Fibroblast of gingiva (primary cell): ENCODE data around the gene NKD1.

Experiments used
- DNase-seq: peaks from one replicate; pipeline ENCODE4 v3.0.0-alpha.2; 2011; ENCODE audit warnings: low read depth

Gene NKD1

GRCh38 chr16:50613964-50614474, 65.8 kb downstream of the NKD1 start:
- DNase-seq, result no peak

GRCh38 chr16:50614955-50615724, 66.9 kb downstream of the NKD1 start:
- no peak for DNase-seq

DNA sequence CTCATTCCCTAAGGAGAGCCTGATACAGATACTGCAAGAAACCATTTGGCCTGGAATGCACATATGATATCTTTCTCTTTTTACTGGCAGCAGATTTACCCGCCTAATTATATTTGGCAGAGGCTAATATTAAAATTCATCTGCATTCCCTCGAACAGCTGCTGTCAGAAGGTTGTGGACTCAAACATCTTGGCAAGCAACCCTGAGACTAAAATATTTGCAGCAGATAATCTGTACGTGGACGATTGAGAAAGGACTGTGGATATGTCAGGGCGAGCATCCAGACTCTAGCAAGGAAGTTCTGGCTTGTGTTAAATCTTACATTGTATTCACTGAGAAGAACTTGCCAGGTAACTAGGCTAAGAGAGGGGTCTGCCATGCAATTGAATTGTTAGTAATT, 67.7 kb downstream of the NKD1 start:
- DNase-seq, result peak; percentile 29

DNA sequence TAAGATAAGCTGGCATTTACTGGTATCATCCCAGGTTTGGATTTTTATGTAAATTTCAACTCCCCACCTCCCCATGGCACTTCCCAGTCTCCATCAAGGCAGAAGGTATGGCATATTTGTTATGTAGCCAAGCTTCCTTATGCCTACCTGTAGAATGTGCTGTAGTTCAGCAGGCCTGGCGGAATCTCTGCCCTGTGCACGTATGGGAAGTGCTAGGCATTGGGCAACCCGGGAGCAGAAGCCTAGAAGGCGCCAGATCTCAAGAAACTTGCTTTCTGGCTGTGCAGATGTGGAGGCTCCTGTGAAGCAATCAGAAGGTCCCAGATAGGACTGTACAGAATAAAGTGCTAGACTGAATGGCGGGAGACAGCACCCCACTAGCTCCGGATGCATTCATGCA, 68.2 kb downstream of the NKD1 start:
- no peak for DNase-seq

DNA sequence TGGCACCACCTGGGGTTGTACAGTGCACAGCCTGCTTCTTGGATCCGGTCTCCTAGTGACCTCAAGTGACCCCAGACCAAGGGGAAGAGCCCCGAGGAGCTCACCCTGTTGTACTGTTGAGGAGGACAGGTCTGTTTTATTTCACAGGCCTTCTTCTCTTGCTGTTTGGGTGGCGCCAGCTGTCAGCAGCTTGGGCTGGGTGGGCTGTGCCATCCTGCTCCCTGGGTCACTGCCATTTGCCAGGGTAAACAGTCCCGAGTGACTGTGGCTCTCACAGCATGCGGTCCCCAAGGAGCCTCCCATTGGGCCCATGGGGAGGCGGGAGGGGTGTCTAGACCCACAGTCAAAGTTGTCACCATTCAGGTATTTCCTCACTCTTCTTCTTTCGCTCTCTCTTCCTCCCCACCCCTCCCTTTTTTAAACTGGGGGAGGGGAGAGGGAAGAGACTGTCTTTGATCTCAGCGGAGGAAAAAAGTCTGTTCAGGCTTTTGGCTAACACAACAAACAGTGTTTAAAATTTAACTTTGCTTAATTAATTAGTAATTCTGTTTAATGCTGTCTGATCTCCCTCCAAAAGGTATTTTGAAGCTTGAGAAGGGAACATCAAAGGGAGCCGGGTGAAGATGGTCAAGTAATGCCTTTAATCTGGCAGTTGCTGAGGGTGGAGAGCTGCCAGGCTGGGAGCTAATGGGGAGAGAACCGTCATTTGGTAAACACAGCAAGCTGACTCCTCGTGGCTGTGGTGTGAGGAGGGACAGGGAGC, 68.9 kb downstream of the NKD1 start:
- no peak for DNase-seq

GRCh38 chr16:50617646-50618184, 69.5 kb downstream of the NKD1 start:
- DNase-seq, result no peak

DNA sequence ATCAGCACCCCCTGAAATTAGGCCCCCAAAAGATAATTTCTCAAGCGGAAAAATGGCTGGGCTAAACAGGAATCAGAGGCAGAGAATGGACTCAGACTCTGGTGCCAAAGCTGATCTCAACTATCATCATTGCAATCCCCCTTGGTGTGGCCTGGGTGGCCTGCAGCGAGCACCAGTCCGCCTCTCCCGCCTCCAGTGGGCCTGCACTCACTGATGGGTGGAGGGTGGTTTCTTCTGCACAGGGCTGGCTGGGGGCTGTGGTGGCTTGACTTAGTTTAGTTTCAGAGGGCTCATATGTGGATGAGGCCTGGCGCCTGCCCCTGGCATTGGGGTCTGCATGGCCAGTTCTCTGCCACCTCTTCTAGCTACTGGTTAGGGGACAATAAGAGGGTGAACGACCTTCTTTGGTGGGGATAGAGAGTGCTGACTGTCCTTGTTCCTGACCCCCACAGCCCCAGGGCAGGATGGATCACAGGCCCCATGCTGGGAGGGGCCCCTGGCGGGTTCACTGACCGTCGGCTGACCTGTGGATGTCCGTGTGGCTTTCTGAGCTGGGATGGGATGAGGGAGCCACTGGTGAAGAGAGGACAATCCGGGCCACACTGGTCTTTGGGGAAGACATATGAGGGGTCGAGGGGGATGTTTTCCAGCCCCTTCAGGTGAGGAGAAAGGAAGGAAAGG, 70.2 kb downstream of the NKD1 start:
- DNase-seq, result no peak

- no peak for DNase-seq
Measured at GRCh38 chr16:50619702-50620491, 71.7 kb downstream of the NKD1 start.

DNA sequence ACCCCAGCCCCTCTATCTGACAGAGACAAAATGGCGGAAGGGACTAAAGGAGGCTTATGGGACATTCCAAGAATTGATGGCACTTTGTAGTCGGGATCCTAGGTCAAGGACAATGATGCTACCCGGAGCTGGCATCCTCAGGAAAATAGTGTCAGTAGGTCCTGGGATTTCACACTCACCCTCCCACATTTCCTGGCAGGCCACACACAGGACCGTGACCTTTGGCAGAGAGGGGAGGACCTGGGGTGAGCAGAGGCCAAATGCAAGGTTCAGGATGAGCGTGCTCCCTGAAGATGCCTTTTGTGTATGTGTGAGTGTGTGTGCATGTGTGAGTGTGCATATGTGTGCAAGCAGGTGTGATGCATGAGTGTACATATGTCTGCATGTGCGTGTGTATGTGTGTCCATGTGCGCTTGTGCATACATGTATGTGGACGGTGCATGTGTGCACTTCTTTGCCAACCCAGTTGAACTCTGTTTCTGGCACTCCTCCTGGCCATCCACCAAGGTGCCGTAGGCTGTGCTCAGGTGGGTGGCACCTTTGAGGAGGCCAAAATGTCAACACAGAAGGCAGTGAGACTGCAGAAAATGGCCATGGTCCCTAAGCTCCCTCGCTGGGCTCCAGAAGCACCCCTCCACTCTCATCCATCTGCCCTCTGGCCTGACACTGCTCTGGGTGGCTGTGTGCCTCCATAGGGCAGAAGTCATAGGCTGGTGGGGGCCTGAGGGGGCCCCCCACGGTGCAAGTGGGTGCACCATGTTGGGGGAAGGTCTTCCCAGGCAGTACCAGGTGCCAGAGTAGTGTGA, 72.7 kb downstream of the NKD1 start:
- no peak for DNase-seq

DNA sequence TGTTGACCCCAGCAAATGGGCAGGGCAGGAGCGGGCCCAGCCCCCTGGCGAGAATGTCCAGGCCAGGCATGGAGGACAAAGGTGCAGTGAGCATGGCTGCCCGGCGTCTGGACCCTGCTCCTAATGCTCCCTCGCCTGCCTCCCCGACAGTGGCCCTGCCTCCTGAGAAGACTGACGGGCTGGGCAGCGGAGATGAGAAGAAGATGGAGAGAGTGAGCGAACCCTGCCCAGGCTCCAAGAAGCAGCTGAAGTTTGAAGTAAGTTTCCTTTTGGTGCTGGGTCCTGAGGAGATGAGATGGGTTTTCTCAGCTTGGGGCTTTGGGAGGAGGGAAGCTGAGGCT, 73.2 kb downstream of the NKD1 start:
- no peak for DNase-seq

DNA sequence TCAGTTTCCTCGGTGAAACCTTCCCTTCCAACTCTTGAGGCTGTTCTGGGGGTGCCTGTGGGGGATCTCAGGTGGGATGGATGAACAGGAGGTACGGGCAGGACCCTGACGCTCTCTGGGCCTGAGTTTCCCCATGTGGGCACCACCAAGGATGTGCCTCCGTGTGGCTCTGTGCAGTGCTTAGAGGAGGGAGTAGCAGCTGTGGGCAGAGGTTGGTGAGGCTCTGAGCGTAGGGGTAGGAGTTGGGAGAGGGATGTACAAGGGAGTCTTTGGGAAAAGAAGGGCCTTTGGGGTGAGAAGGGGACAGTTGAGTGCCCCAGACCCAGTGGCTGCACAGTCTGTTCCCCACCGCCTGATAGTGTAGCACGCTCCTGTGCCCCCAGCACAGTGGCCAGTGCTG, 73.8 kb downstream of the NKD1 start:
- DNase-seq, result no peak

DNA sequence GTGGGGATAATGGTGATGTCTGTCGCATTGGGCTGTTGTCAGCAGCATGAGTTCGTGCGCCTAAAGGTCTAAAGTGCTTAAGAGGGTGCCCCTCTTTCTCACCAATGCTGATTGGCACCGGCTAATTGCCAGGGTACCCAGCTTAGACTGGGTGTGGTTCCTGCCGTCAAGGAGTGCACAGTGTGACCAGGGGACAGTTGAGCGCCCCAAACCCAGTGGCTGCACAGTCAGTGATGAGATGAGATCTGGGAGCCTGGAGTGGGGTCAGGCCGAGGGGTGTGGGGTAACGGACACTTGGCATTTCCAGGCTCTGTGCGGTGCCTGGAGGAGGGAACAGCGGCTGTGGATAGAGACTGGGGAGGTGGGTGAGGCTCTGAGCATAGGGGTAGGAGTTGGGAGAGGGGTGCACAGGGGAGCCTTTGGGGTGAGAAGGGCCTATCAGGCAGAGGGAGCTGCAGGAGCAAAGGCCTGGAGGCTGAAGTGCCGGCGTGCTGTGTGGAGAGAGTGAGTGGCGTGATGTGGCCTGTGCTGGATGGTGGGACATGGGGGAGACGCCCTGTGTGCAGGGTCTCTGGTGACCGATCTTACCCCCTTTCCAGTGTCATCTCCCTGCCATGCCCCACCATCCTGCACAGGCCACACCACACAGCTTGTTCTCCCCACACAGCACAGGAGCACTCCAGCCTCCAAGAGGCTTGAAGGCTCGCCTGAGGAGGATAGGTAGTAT, 74.6 kb downstream of the NKD1 start:
- no peak for DNase-seq

DNA sequence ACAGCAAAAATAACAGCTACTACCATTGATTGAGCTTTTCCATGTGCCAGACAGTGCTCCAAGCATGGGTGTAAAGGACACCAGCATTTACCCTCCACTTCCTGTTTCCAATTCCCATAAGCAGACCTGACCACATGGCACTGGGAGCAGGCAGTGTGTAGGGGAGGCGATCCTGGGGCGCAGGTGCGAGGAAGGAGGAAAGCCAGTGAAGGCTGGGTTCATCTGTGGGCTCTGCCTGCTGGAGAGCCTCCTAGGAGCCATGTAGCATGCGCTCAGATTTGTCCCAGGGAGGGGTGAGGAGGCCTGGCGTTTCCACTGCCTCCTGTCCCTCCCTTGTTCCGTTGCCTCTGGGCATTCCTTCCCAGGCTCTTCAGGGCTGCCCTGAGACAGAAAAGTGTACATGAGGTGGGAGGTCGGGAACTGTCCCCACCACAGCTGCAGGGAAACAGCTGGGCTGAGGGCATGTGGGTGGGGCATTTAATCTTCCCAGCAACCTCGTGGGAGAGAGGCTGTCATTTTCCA, 76.3 kb downstream of the NKD1 start:
- DNase-seq, result no peak

GRCh38 chr16:50625374-50625773, 77.2 kb downstream of the NKD1 start:
- DNase-seq, result no peak

GRCh38 chr16:50626868-50627267, 78.7 kb downstream of the NKD1 start:
- DNase-seq, result no peak

DNA sequence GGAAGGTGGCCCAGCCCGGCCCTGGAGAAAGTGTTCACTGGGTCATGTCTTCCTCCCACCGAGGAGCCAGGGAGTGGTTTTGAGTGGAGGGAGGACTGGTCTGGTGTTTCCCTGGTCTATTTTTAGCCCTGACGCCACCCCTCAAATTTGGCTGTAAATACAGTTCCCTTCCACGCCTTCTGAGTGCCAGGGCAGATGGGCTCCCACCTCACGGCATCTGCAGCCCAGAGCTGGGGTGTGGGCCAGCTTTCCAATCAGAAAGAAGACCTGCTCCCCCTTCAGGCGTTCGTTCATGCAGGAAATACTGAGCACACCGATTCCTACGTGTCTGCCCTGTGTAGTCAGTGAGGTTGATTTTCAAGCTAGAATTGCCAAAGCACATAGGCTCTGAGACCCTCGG, 79.2 kb downstream of the NKD1 start:
- DNase-seq, result no peak

GRCh38 chr16:50628156-50628802, 80.1 kb downstream of the NKD1 start:
- DNase-seq, result no peak

DNA sequence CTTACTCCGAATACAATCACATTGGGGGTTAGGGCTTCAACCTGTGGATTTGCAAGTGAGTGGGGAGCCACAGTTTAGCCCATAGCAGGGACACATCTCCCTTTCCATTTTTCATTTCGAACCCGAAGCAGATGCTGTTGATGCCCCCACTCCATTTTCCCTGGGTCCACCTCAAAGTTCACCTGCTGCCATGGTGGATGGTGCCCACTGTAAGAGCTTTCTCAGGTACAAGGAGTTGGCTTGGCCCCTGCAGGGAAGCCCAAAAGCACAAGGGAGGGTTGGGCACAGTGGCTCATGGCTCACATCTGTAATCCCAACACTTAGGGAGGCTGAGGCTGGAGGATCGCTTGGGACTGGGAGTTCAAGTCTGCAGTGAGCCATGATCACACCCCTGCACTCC, 81.1 kb downstream of the NKD1 start:
- no peak for DNase-seq

- no peak for DNase-seq
Measured at GRCh38 chr16:50630394-50631020, 82.3 kb downstream of the NKD1 start.
